SKM-1 (cell line): Measurements from ENCODE around the gene MTHFR.

Source experiments
- DNase-seq: peaks from one replicate; lab custom pipeline; 2025; ENCODE audit not compliant: unreplicated experiment; lab: John Stamatoyannopoulos, UW

MTHFR gene

DNA sequence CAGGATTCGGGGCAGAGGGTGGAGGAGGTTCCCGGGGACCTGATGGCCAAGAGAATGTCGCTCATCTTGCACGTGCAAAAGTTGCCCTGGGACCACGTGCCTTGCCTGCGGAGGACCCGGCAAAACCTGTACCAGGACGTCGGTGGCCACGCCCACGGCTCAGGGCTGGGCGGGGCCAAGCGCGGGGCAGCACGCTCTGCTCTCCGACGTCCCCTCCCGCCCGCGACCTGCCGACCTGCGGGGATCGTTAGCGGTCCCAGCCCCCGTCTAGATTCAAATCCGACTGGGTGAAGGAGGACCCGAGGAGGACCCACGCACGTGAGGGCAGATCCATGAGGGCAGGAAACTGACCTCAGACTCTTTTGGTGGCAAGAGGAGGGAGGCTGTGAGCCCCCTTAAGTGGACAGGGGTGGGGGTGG, 43.8 kb downstream of the MTHFR start, which contains the start of gene C1orf167:
Gene C1orf167, plus strand, starts transcription at position 206 of the 419 bp plus-strand sequence. CDS start 2,208 bp downstream, outside the sequence.
- no peak for DNase-seq

DNA sequence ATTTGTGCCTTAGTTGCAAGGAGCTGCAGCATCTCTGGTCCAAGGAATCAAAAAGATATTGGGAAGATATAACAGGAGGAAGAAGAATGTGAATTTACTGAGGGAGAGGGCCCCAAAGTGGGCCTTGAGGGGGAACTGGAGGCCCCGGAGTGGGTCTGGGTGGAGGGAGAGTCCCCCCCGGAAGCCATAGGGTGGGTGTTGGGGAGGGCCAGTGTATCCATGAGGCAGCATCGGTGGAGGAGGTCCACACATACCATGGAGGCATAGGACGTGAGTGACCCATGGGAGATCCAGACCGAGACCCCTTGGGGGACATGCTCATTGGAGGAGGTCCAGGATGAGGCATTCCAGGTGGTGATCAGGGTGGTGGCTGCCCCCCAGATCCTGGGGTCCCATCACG, 44.5 kb downstream of the MTHFR start:
- no peak for DNase-seq

DNA sequence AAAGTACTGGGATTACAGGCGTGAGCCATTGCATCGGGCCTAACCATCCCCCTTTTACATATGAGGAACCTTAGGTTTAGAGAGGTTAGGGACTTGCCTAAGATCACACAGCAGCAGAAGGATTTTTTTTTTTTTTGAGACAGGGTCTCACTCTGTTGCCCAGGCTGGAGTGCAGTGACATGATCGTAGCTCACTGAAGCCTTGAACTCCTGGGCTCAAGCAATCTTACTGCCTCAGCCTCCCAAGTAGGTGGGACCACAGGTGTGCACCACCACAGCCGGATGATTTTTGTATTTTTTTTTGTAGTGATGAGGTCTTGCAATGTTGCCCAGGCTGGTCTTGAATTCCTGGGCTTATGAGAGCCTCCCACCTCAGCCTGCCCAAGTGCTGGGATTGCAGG, 46.0 kb downstream of the MTHFR start:
- DNase-seq, result no peak

DNA sequence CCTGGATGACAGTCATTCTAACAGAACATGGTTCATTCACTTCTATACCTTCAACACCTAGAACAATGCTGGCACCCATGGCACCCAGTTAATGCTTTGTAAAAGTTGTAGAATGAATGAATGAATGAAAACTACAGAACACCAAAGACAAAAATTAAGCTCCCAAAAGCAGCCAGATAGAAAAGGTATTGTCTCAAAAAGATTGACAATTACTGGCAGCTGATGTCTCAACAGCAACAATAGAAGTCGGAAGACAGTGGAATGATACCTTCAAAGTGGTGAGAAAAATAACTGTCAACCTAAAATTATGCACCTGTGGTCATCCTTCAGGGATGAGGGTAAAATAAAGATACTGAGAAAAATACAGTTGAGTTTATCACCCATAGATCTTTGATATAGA, 48.7 kb downstream of the MTHFR start:
- DNase-seq, result no peak

DNA sequence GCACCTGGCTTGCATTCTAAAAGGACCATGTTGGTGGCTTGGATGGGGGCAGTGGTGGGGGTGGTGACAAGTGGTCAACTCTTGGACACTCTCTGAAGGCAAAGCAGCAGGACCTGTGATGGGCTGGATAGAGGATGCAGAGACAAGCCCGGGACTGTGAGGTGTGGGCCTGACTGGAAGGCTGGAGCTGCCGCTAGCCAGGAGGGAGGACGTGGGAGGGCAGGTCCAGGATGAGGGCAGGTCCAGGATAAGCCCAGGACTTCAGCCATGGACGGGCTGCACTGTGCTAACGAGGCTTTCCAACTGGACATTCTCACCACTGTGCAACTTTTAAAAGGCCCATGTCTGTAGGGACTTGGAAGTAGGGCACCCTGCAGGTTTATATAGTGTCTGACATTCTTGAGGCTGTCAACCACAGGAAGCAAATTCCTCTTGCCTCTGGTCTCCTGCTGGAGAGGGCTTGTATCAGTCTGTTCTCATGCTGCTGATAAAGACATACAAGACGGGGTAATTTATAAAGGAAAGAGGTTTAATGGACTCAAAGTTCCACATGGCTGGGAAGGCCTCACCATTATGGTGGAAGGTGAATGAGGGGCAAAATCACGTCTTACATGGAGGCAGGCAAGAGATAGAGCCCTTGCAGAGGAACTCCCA, 52.1 kb downstream of the MTHFR start:
- no peak for DNase-seq

DNA sequence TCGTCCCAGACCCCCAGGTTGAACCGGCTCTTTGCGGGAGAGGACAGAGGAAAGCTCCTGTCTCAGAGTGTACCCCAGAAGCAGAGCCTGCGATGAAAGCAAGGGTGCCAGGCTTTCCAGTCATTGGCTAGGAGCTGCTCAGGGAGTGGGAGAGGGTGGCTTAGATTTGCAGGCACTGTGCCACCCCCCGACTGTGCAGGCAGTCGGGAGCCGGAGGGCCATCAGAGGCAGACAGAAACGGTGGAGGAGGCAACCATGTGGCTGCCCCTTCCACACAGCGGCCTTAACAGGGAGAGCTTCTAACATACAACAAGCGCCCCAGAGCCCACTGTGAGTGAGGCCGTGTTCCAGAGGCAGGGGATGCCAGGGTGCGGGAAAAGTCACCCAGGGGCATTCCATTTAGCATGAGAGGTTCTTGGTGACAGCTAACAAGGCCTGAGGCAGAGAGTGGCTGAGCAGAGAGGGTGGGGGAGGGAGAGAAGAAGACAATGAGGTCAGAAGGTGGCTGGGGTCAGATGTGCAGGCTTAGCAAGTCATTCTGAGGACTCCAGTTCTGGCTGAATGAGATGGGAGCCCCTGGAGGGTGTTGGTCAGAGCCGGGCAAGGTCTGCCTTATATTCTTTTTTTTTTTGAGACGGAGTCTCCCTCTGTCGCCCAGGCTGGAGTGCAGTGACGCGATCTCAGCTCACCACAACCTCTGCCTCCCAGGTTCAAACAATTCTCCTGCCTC, 53.2 kb downstream of the MTHFR start:
- no peak for DNase-seq

DNA sequence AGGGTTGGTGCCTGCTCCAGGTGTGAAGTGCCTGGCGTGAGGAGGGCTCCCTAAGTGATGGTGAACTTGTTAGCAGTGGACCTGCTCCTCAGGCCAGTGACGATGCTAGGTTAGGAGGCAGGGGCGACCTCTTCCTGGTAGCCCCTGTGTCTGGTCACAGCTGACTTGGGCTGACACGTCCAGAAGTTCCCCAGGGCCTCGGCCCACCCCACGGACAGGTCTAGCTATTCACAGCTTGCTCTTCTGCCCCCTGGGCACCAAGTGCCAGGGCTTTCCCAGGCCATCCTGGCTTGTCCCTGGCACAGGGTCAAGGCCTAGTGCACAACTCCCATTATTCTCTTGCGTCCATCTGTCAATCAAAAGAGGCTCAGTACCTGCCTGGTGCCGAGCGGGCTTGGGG, 54.7 kb downstream of the MTHFR start:
- DNase-seq, result no peak

DNA sequence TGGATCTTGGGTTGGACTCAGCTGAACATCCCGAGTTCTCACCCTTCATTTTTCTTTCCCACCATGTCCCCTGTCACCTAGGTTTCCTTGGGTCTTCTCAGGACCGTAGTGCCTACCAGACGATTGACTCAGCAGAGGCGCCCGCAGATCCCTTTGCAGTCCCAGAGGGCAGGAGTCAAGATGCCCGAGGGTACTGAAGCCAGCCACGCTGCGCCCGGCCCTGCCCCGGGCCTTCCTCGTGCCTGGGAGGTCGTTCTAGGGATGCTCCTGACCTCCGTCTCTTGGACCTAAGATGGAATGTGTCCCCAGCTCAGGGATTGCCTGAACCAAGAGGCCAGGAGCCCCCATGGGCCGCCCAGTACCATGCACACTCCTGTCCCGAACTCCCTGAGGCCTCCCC, 55.8 kb downstream of the MTHFR start:
- no peak for DNase-seq

DNA sequence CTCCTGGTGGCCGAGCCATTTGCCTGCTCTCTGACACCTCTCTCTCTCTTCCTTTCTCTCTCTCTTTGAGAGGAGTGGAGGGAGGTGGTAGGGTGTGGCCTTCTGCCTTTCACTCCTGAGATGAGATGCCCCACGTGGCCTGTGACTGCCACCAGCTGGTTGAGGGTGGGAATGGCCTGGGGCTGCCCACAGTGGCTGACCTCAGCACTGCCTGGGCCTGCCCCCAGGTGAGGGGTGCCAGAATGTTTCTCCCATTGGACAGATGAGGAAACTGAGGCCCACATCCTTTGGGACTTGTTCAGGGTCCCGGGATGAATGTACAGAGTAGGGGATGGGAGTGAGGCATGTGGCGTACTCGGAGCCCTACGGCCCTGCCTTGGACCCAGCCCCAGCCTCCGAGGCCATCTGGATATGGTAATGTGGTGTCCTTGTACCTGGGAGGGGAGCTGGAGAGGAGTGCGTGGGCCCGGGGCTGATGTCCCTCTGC, 56.5 kb downstream of the MTHFR start:
- DNase-seq, result no peak

DNA sequence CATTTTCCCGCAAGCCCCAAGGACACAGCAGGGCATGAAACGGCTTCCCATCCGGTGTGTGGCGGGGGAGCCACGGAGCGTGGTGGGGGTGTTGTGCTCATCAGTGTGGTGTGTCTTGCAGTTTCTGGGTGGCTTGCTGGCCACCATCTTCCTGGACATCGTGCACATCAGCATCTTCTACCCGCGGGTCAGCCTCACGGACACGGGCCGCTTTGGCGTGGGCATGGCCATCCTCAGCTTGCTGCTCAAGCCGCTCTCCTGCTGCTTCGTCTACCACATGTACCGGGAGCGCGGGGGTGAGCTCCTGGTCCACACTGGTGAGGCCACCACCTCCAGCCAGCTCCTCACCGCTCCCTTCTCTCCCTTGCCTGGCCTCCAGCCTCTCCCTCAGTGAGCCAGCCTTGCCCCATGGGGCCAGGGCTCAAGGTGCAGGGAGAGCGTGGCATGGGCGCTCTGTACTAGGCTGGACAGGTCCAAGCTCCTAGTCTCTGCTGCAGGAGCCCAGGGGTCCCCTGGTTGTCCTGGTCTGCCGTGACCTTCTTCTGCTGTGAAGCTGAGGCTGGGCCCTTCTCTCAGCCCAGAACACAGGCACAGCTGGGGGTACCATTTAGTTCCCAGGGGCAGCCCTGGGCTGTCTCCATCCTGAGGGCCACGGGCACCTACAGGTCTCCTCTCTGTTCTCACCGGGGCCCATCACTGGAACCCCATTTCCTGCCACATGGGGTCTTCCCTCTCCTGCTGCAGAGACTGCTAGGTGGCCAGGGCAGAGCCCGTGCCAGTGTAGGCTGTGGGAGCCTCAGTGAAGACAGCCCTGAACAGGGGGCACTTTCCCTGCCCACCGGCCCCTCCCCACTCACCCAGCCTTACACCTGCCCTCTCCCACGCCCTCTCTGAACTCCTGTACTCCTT, 57.2 kb downstream of the MTHFR start:
- DNase-seq, result no peak

DNA sequence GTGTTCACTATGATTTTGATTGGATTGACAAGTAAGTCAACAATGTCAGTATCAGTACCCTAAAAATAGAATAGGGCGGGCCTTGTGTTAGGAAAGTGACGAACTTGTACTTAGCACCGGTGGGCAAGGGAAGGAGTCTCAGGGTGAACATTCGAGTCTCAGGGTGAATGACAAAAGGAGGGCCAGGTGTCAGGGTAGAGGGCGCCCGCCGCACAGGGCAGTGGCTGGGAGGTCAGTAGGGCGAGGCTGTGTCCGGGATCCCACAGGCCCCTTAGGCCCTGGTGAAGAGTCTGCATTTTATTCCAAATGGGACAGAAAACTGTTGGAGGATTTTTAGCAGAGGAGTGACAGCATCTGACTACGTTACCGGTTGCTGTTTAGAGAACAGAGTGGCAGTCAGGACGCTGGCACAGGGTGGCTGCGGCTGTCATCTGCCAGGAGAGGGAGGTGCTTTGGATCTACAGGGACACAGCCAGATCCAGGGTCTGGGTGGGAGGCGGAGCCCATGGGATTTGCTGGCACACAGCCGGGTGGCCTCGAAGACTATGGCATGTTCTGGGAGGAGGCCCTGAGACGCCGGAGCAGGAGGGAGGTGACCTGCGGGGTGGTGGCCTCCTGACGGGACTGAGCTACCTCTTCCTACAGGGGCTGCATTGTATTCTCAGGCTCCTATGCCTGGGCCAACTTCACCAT, 58.8 kb downstream of the MTHFR start:
- no peak for DNase-seq

DNA sequence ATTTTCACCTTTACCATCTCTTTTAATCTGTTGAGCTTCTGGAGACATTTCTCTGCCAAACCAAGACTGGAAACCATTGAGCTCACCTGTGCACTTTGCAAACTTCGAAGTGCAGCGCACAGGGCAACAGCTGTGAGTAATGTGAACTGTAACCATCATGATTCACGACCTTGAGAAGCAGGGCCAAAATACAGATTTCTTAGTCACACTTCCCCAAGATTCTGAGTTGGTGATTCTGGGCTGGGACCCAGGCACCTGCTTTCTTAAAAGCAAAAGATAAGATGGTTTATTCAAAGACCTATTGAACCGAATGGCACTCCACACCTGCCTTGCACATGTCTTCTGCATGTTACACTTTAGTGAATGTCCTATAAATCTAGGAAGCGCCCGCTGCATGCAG, 59.7 kb downstream of the MTHFR start:
- DNase-seq, result no peak

DNA sequence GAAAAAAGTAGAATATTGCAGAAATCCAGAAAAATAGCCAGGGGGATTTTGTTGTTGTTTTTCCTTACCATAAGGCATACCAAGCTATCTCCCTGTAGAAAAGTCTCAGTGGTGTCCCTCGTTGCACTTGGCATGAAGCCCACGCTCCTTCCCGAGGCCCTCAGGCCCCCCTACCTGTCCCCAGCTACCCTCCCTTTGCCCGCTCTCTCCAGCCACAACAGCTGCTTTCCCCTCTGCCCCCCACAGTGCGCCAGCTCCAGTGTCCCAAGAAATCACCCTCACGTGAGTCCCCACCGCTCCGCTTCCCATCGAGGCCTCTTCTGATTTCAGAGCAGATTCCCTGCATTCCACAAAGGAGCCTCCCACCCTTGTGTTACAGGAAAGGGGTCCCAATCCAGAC, 61.5 kb downstream of the MTHFR start:
- no peak for DNase-seq

DNA sequence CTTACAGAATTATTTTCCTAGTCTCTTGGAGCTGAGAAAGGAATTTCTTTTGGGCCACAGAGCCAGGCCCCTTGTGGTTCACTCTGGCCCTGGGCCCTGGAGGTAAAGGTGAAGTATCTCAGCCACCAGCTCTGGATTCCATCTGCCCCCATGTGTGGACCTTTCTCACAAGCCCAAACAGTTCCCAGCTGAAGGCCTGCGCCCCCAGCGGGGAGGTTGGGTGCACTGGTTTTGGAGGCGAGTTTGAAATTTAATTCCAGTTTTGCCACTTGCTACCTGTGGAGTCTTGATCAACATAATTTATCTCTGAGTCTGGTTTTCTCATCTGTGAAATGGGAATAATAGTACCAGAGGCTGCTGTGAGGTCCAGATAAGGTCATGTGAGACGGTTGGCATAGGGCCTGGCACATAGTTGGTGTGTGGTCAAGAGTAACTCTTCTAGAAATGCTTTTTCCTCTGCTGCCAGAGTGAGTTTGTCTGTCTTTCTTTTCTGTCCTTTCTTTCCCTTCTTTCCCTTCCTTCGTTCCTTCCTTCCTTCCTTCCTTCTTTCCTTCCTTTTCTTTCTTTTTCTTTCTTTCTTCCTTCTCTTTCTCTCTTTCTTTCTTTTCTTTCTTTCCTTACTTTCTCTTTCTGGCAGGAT, 63.7 kb downstream of the MTHFR start:
- no peak for DNase-seq

DNA sequence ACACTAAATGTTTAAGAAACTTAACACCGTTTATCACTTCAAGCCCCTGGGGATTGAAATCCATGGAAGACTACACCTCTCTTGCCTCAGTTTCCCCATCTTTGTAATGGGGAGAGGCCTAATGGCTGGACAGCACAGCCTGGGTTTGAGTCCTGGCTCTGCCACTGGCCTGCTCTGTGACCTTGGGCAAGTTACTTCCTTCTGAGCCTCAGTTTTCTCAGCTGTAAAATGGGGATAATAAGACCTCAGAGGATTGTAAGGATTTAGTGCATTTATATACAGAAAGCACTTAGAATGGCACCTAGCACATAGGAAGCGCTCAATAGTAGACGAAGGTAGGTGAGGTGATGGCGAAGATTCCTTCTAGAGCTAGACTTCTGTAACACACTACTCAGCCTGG, 64.3 kb downstream of the MTHFR start:
- DNase-seq, result no peak

DNA sequence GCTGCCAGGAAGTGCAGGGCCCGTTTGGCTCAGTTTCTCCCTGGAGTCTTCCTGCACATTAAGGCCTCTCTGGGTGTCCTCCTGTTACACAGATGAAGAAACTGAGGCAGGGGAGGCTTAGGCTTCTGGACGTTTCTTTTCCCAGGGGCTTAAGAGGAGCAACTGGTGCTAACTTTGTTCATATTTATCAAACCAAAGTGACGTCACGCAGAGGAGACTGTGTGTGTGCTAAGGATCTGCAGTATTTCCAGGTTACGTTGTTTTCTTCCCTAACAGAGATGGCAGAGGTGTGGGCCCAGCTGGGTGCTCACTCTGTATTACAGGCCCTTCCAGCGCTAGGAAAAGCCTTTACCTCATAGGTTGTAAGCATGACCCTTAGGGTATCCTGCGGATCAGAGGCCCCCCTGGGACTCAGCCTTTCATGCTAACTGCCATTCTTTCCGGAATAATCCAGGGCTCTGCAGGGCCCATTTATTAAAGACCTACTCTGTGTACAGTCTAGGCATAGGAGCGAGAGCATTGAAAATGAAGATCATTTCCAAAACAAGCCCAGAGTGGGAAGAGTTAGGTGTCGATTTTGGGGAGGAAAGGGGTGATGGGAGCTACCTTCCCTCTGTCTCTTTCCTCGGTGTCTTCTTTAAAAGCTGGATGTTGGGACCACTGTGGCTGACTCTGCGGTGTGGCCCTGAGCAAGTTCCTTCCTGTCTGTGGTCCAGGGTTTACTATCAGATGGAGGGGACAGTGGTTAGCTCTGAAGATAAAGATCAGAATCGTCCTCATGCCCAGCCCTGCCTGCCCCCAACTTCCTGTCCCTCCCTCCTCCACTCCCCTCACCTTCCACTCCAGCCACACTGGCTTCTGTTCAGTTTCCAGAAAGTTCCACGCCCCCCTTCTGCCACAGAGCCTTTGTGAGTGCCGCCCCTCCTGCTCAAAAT, 65.2 kb downstream of the MTHFR start:
- peak; percentile 72 for DNase-seq

DNA sequence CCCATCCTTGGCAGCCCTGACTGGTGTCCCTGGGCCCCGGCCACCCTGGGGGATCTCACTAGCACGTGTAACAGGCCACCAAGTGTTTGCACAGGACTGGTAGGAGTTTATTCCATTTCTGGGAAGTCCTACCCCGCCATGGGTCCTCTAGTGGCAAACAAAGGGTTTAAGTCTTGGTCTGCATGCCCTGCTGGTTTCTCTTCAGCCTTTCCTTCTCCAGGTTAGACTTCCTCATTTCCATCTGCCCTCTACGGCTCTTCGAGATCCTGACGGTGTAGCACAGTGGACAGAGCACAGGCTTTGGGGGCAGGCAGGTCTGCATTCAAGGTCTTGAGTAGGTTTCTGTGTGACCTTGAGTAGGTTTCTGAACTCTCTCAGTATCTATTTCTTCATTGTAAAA, 67.0 kb downstream of the MTHFR start:
- peak; percentile 68 for DNase-seq

DNA sequence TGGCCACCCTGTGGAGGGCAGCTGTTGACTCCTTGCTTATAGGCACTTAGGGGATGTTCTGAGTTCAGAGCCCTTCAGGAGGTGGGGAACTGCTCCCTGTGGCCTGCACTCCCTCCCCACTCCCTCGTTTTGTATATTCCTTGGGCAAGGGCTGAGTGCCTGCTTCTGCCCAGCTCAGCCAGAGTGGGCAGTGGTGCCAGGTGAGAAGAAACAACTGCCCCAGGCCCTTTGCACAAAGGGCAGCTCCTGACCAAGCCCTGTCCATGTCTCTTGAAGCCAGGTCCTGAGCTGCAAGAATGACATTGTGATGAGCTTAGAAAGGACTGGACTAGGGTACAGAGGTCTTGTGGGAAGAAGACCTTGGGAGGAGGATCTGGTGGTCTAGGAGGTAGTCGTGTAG, 67.7 kb downstream of the MTHFR start:
- no peak for DNase-seq
